Jurkat, Clone E6-1 (cell line): ENCODE results near the gene SNX14.
"Not testable (repeated sequence)": the region's sequence is repeated elsewhere in the genome, so short reads cannot be mapped to it uniquely, and the experiment has no call there.

Experiments used
- DNase-seq: peaks from one replicate; pipeline ENCODE4 v3.0.0-alpha.2; 2011; ENCODE audit warnings: low read depth, low spot score
- H3K4me3 ChIP-seq: 2 replicates; pipeline ENCODE4 v1.5.1; 2011; ENCODE audit warnings: mild to moderate bottlenecking, low read length, control low read depth, moderate library complexity

Gene SNX14

GRCh38 chr6:85537055-85537494 lies 56.6 kb downstream of the SNX14 start:
- DNase-seq: peak; percentile 3
- no peak overlapping the region for H3K4me3 ChIP-seq

DNA sequence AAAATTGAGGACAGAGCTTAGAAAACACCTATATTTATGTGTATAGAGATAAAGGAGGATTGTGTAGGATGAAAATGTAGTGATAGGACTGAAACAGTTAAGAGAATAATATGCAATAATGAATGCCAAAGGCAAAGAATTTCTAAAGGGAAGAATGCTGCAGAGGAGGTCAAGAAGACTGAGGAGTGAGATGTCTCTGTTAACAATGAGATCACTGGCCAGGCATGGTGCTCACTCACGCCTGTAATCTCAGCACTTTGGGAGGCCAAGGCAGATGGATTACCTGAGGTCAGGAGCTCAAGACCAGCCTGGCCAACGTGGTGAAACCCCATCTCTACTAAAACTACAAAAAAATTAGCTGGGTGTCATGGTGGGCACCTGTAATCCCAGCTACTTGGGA lies 69.4 kb downstream of the SNX14 start:
- not testable (repeated sequence) for DNase-seq

DNA sequence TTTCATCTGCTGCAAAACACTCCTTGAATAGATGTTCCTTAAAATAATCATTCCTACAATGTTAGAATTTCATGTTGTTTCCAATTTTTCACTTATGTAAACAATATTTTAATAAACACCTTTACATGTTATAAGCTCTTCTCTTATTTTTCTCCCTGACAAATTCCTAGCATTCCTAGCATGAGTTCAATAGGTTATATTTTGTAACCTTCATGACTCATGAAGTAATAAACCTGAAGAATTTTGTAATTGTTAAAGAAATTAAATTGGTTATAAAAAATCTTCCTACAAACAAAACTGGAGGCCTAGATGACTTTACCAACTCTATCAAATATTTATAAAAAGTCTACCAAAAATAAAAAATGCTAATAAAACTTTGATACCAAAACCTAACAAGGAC lies 77.5 kb downstream of the SNX14 start:
- H3K4me3 ChIP-seq: no peak overlapping the region
- no peak for DNase-seq

More for the DNA sequence above, 69.4 kb downstream of the SNX14 start:
- H3K4me3 ChIP-seq: not testable (repeated sequence)

- H3K4me3 ChIP-seq: no peak overlapping the region
- no peak for DNase-seq
Measured at GRCh38 chr6:85506441-85507093, 87.1 kb downstream of the SNX14 start.

- no peak overlapping the region for H3K4me3 ChIP-seq
- DNase-seq: peak; percentile 61
Measured at GRCh38 chr6:85498596-85499258, 94.9 kb downstream of the SNX14 start.

GRCh38 chr6:85496856-85497255 lies 96.8 kb downstream of the SNX14 start:
- no peak for DNase-seq
- no peak overlapping the region for H3K4me3 ChIP-seq

- no peak overlapping the region for H3K4me3 ChIP-seq
- DNase-seq: no peak
Measured at GRCh38 chr6:85496009-85496579, 97.6 kb downstream of the SNX14 start.

DNA sequence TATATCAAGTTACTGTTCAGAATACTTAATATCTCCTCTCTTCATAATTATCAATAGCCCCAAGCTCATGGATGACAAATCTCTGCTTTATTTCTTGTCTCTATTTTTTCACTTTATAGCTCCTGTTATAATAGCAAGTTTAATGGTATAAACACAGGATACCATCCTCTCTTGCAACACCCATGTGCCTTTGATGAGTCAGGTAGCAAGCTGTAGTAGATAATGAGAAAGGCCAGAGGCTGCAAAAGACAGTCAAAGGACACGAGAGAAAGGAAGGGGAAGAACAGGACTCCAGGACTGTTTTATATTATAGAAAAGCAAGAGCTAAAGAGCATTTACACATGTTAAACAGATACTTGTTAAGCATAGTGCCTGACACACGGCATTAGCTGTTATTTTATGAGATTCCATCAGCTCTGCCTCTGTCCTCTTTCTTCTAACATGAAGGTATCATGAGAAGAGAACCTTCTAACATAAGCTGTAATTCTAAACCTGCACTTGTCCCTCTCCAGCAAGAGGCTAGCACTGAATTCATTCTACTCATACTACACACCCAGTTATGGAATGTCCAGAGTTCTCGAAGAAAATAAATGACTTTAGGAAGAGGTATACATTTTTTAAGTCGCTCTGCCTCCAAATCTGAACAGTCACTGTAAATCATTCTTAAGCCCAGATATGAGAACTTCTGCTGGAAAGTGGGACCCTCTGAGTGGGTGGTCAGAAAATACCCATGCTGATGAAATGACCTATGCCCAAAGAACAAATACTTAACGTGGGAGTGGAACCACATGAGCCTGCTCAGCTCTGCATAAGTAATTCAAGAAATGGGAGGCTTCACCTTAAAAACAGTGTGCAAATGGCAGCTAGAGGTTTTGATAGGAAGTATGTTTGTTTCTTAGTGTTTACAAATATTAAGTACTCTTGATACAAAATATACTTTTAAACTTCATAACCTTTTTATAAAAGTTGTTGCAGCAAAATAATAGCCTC lies 98.8 kb downstream of the SNX14 start:
- no peak overlapping the region for H3K4me3 ChIP-seq
- no peak for DNase-seq

- no peak overlapping the region for H3K4me3 ChIP-seq
- DNase-seq: no peak
Measured at GRCh38 chr6:85493389-85493788, 100.3 kb downstream of the SNX14 start.

GRCh38 chr6:85490516-85491248 lies 103.0 kb downstream of the SNX14 start:
- no peak for DNase-seq
- H3K4me3 ChIP-seq: no peak overlapping the region

- H3K4me3 ChIP-seq: no peak overlapping the region
Measured at GRCh38 chr6:85484948-85485347, 108.7 kb downstream of the SNX14 start.

DNA sequence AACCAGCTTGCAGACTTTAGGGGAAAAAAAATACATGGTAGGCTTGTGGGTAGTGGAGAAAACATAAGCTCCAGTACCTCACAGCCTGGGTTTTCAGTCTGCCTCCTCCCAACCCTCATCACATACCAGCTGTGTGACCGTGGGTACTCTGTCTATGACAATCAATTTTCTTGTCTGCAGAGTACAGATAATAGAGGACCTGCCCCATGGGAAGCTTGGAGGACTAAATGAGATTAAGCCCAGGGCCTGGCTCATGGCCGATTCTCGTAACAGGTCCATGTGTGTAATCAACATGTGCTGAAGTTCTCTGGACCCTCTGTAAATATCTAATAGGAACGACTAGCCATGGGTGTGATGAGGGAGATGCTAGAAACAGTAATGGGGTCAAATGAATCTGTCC lies 109.8 kb downstream of the SNX14 start:
- no peak for DNase-seq
- H3K4me3 ChIP-seq: no peak overlapping the region

More at GRCh38 chr6:85484948-85485347, 108.7 kb downstream of the SNX14 start:
- DNase-seq: no peak

DNA sequence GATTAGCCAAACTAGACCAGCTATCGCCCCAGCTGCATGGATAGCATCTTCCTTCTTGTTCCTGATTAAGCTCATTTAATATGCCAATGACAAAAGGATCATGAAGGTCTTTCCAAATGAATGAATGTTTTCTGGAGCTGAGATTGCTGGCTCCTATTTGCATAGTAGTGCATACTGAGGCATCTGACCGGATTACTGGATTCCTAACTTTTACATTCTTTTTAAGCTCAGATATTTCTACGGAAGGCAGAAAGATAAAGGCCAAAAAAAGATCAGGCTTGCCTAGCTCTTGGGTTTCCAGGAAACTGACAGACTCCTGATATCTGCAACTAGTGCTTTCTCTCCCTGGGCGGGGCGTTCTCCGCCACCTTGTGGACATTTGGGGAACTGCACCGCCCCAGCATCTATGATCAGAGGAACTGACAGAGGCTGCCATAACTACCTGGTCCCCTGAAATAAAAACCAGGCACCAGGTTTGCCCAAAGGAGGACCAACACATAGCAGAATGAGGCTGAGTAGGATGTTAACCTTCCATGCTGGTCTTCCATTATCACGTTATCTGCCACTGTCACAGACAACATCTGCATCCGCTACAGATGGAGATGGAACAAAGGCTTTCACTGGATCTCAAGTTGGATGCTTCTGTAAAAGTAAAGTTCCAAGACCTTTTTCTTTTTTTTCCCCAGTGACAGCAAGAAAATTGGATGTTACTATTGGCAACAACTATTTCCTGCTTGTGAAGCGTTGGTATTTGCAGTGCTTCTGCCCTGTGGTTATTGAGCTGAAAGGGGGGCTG lies 110.6 kb downstream of the SNX14 start:
- no peak overlapping the region for H3K4me3 ChIP-seq
- peak; percentile 67 for DNase-seq

DNA sequence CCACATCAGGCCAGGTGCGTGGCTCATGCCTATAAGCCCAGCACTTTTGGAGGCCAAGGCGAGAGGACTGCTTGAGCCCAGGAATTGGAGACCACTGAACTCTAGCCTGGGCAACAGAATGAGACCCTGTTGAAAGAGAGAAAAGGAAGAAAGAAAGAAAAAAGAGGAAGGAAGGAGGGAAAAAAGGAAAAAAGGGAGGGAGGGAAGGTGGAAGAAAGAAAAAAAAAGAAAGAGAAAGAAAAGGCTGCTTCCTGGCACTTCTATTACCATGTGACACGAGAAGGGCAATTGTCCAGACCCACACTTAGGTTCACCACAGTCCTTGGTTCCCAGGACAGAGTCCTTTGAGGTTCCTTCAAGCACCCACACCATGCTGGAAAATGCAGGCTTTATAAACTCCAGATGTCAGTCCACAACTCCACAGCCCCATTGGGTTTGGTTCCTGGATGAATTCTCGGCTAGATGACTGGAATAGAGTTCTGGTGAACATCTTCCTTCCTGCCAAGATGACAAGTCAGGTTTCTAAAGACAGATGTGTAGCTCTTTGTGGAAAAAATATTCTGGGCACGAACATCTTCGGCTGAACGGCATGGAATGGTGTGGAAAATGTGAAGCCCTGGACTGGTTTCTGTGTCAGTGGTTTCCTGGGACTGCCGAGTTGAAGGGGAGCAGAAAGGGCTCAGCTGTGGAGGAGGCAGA lies 111.3 kb downstream of the SNX14 start:
- DNase-seq: no peak
- H3K4me3 ChIP-seq: no peak overlapping the region

DNA sequence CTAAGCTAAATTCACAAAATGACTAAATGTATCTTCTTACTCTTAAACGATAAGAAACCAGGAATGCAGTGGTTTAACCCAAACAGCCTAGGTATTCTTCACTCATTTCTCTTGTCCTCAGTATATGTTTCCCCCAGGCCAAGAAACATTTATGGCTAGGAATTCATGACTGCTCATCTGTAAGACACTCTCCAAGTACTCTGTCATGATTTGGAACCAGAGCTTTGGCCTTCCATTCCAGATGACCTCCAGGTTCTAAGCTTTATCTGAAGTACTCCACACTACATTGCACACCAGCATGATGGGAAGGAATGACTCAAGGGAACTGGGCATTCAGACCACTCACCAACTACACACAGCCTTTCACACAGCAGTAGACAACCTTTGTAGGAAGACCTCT lies 114.5 kb downstream of the SNX14 start:
- no peak overlapping the region for H3K4me3 ChIP-seq
- DNase-seq: no peak

GRCh38 chr6:85476532-85476931 lies 117.1 kb downstream of the SNX14 start:
- DNase-seq: no peak
- H3K4me3 ChIP-seq: no peak overlapping the region

DNA sequence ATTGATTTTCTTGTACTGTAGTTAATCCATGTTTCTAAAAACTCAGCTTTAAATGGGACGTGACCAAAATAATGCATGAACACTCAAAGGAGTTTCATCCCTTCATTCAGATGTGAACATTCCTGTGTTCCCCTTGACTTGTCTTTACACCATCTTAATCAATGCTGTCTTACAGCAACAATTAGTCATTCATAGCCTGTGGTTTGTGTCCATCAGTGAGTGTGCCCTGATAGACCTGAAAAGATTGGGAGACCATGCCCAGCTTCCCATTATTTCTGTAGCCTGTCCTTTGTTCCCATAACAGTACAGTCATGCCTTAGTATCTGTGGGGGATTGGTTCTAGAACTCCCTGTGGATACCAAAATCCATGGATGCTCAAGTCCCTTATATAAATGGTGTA lies 119.9 kb downstream of the SNX14 start:
- DNase-seq: no peak
- no peak overlapping the region for H3K4me3 ChIP-seq
